Dermis lymphatic vessel endothelial cell (primary cell): ENCODE data around the gene ELF5. TPM values are rescaled to one million over a fixed set of nuclear protein-coding genes. Genes with fewer than 3 reads are reported as not detected.

ENCODE experiments used
- total RNA-seq: library from RNA; depleted of rRNA; stranded (reverse); fragments of >200 nt; gene quantifications from 2 replicates; pipeline ENCODE4 v1.2.1, GENCODE V29; 2014

The ELF5 gene
- not detected in 2 replicates for total RNA-seq

GRCh38 chr11:34513682-34514449 is at the start of gene ELF5:
Gene ELF5 (minus strand): TSS chr11:34513794. CDS start chr11:34505749, 8,045 bp downstream.

GRCh38 chr11:34438529-34439507 is 74.8 kb downstream of the ELF5 start, which contains the start of gene CAT:
Gene CAT (plus strand): TSS chr11:34438934. CDS start chr11:34439014, 80 bp downstream.

Other genes starting within 250 kb of the ELF5 start
- gene ABTB2, start 155.8 kb downstream of the ELF5 start, total RNA-seq: 0.09 and 0.11 TPM in 2 replicates
- 40.9 and 46.8 TPM in 2 replicates for gene CAT, start 74.9 kb downstream of the ELF5 start, total RNA-seq
- gene EHF, start 107.3 kb upstream of the ELF5 start, total RNA-seq: not detected in 2 replicates